D721Med (cell line): Measurements from ENCODE around the gene WIPI1.

Experiments
- DNase-seq: peaks from one replicate; pipeline ENCODE4 v3.0.0; 2011; ENCODE audit warnings: low spot score; ENCODE audit not compliant: insufficient read length
- FAIRE-seq: peaks from 2 replicates; lab custom pipeline; 2011; peaks lifted over from hg19 to GRCh38; lab: Jason Lieb, UNC
- CTCF ChIP-seq: IDR thresholded peaks from 2 replicates; pipeline ENCODE4 v1.5.1; 2012; ENCODE audit warnings: mild to moderate bottlenecking, control low read depth; ENCODE audit not compliant: insufficient read depth; ENCODE audit errors: missing control alignments

WIPI1 gene

GRCh38 chr17:68399638-68400403 is 57.5 kb downstream of the WIPI1 start:
- TF ChIP-seq CTCF, result no peak
- no peak for FAIRE-seq
- no peak for DNase-seq

GRCh38 chr17:68398691-68399637 is 58.3 kb downstream of the WIPI1 start:
- peak; percentile 34 for DNase-seq
- peak; percentile 57 for TF ChIP-seq CTCF
- no peak for FAIRE-seq

- DNase-seq (no peak), FAIRE-seq (no peak)
- no peak for TF ChIP-seq CTCF
Measured at GRCh38 chr17:68397108-68397536, 60.2 kb downstream of the WIPI1 start.

GRCh38 chr17:68396226-68397107 is 60.8 kb downstream of the WIPI1 start:
- FAIRE-seq (no peak), DNase-seq (no peak)
- TF ChIP-seq CTCF, result no peak

GRCh38 chr17:68394608-68395331 is 62.5 kb downstream of the WIPI1 start:
- TF ChIP-seq CTCF, result no peak
- no peak for DNase-seq
- FAIRE-seq, result no peak
